ENCODE measurements around the gene DGKI. TPM values are rescaled to one million over a fixed set of nuclear protein-coding genes. Genes with fewer than 3 reads are reported as not detected.

The DGKI gene
- total RNA-seq, 1 experiment from 2014 or later = not detected

DNA sequence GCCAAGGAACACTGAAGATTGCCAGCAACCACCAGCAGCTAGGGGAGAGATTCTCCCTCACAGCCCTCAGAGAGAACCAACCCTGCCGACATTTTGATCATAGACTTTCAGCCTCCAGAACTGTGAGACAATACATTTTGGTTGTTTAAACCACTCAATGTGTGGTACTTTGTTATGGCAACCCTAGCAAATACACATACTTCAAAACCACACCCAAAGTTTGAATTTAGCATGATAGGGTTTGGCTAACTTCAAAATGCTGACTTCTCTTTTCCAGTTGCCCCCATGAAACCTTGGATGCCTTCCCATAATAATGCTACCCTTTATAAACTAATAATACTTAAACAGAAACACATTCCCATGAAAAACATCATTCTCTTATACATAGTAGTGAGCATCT is 149.8 kb downstream of the DGKI start:
- ATAC-seq (no peak), DNase-seq (ENCODE audit: low read depth, low spot score) (no peak)
- Histone ChIP-seq H3K27me3 (ENCODE audit: control insufficient read depth, insufficient read depth, low read length) (peaks cover 2% of the 10 kb centered on the region), H3K36me3 (ENCODE audit: control insufficient read depth, insufficient read depth, low read length) (no peaks in the 10 kb centered on the region), H3K9me3 (ENCODE audit: control insufficient read depth, insufficient read depth, low read depth, low read length) (no peaks in the 10 kb centered on the region), H3K27ac (ENCODE audit: low read length) (no peak overlapping the region), H3K4me1 (ENCODE audit: control insufficient read depth, insufficient read depth, low read length) (no peaks in the 10 kb centered on the region), H3K4me3 (ENCODE audit: low read depth in 2 of 2, low read length in 2 of 2) (no peak overlapping the region)
- ChIA-PET CTCF (no interaction called here), POLR2A (no interaction called here)
- no TSS peak for BruUV-seq (replicated peaks)
- in situ Hi-C loops (cut with HindIII; ENCODE audit: low pct_unique_long_range_greater_than_20kb, low sequenced_read_pairs) = no loop called here
- TF ChIP-seq SIN3A (IDR thresholded peaks at IDR 0.05; ENCODE audit: borderline replicate concordance, insufficient read depth, low read depth, low read length) (no peak), POLR2AphosphoS5 (IDR thresholded peaks at IDR 0.05; ENCODE audit: low read depth, low read length) (no peak), TCF7L2 (IDR thresholded peaks at IDR 0.05; ENCODE audit: low read depth, low read length) (no peak)
- TF ChIP-seq, protein P1, sequence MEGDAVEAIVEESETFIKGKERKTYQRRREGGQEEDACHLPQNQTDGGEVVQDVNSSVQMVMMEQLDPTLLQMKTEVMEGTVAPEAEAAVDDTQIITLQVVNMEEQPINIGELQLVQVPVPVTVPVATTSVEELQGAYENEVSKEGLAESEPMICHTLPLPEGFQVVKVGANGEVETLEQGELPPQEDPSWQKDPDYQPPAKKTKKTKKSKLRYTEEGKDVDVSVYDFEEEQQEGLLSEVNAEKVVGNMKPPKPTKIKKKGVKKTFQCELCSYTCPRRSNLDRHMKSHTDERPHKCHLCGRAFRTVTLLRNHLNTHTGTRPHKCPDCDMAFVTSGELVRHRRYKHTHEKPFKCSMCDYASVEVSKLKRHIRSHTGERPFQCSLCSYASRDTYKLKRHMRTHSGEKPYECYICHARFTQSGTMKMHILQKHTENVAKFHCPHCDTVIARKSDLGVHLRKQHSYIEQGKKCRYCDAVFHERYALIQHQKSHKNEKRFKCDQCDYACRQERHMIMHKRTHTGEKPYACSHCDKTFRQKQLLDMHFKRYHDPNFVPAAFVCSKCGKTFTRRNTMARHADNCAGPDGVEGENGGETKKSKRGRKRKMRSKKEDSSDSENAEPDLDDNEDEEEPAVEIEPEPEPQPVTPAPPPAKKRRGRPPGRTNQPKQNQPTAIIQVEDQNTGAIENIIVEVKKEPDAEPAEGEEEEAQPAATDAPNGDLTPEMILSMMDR (IDR thresholded peaks at IDR 0.05) = no peak
- TF ChIP-seq, protein P2, sequence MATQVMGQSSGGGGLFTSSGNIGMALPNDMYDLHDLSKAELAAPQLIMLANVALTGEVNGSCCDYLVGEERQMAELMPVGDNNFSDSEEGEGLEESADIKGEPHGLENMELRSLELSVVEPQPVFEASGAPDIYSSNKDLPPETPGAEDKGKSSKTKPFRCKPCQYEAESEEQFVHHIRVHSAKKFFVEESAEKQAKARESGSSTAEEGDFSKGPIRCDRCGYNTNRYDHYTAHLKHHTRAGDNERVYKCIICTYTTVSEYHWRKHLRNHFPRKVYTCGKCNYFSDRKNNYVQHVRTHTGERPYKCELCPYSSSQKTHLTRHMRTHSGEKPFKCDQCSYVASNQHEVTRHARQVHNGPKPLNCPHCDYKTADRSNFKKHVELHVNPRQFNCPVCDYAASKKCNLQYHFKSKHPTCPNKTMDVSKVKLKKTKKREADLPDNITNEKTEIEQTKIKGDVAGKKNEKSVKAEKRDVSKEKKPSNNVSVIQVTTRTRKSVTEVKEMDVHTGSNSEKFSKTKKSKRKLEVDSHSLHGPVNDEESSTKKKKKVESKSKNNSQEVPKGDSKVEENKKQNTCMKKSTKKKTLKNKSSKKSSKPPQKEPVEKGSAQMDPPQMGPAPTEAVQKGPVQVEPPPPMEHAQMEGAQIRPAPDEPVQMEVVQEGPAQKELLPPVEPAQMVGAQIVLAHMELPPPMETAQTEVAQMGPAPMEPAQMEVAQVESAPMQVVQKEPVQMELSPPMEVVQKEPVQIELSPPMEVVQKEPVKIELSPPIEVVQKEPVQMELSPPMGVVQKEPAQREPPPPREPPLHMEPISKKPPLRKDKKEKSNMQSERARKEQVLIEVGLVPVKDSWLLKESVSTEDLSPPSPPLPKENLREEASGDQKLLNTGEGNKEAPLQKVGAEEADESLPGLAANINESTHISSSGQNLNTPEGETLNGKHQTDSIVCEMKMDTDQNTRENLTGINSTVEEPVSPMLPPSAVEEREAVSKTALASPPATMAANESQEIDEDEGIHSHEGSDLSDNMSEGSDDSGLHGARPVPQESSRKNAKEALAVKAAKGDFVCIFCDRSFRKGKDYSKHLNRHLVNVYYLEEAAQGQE (IDR thresholded peaks at IDR 0.05; ENCODE audit: insufficient read depth in 1 of 2, low read depth in 2 of 2, low read length in 1 of 2) = no peak
- intact Hi-C loops (cut with micrococcal nuclease; ENCODE audit: unreplicated experiment) = no loop called here

DNA sequence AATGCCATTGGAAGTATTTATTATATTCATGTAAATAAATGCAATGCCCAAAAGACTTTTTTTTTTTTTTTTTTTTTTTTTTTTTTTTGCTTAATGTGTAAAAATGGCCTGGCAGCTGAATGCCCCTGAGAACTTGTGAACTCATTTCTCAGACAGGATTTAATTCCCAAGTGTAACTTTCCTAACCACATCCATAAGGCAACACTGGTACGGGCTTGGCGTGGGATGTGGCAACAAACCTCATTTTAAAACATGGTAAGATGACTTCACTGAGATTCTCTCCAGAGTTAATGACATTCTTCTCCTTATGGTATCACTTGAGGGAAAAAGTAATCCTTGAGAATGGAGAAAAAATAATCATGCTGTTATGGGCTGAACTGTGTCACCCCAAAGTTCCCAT is 150.4 kb downstream of the DGKI start:
- no TSS peak for BruUV-seq (replicated peaks)
- Histone ChIP-seq H3K27me3 (ENCODE audit: control insufficient read depth, insufficient read depth, low read length) (peaks cover 2% of the 10 kb centered on the region), H3K4me3 (ENCODE audit: low read depth in 2 of 2, low read length in 2 of 2) (no peak overlapping the region), H3K9me3 (ENCODE audit: control insufficient read depth, insufficient read depth, low read depth, low read length) (no peaks in the 10 kb centered on the region), H3K4me1 (ENCODE audit: control insufficient read depth, insufficient read depth, low read length) (no peaks in the 10 kb centered on the region), H3K27ac (ENCODE audit: low read length) (no peak overlapping the region), H3K36me3 (ENCODE audit: control insufficient read depth, insufficient read depth, low read length) (no peaks in the 10 kb centered on the region)
- in situ Hi-C loops (cut with HindIII; ENCODE audit: low pct_unique_long_range_greater_than_20kb, low sequenced_read_pairs) = no loop called here
- ATAC-seq (no peak), DNase-seq (ENCODE audit: low read depth, low spot score) (no peak)
- TF ChIP-seq, protein P1 (IDR thresholded peaks at IDR 0.05) = no peak
- no peak for TF ChIP-seq POLR2AphosphoS5 (IDR thresholded peaks at IDR 0.05; ENCODE audit: low read depth, low read length)
- TF ChIP-seq, protein P2 (IDR thresholded peaks at IDR 0.05; ENCODE audit: insufficient read depth in 1 of 2, low read depth in 2 of 2, low read length in 1 of 2) = no peak
- no peak for TF ChIP-seq TCF7L2 (IDR thresholded peaks at IDR 0.05; ENCODE audit: low read depth, low read length)
- no peak for TF ChIP-seq SIN3A (IDR thresholded peaks at IDR 0.05; ENCODE audit: borderline replicate concordance, insufficient read depth, low read depth, low read length)
- intact Hi-C loops (cut with micrococcal nuclease; ENCODE audit: unreplicated experiment) = no loop called here
- CTCF ChIA-PET = no interaction called here
- POLR2A ChIA-PET = no interaction called here
